Sigmoid colon (tissue), 7 donors: Measurements from ENCODE around the gene FRMD1. TPM values are rescaled to one million over a fixed set of nuclear protein-coding genes. Genes with fewer than 3 reads are reported as not detected.
"Not testable (repeated sequence)": the region's sequence is repeated elsewhere in the genome, so short reads cannot be mapped to it uniquely, and the experiment has no call there.

Experiments used
- DNase-seq: peaks from one replicate; pipeline ENCODE4 v3.0.0-alpha.2; 2019
- H3K27ac ChIP-seq, 4 donors: fragments of 200-600 bp; sonication (generic); one replicate each; pipeline ENCODE4 v1.5.1; 2016 to 2019; ENCODE audit warnings: mild to moderate bottlenecking in 1 of 4
- H3K27me3 ChIP-seq, 3 donors: fragments of 200-600 bp; sonication (generic); one replicate each; pipeline ENCODE4 v1.5.1; 2019; ENCODE audit warnings: mild to moderate bottlenecking in 1 of 3
- H3K36me3 ChIP-seq, 4 donors: fragments of 200-600 bp; sonication (generic); one replicate each; pipeline ENCODE4 v1.5.1; 2016 to 2019
- H3K4me1 ChIP-seq, 4 donors: fragments of 200-600 bp; sonication (generic); one replicate each; pipeline ENCODE4 v1.5.1; 2017 to 2019
- H3K4me3 ChIP-seq, 4 donors: fragments of 200-600 bp; sonication (generic); one replicate each; pipeline ENCODE4 v1.5.1; 2017 to 2019; ENCODE audit warnings: mild to moderate bottlenecking in 2 of 4, moderate library complexity in 1 of 4
- H3K9me3 ChIP-seq, 4 donors: fragments of 200-600 bp in 3 of 4; sonication (generic) in 3 of 4; one replicate each; pipeline versions ENCODE4 v1.5.1 to v1.6.1; 2013 to 2019
- EP300 ChIP-seq, 4 donors: sonication (generic); formaldehyde crosslinking; IDR thresholded peaks; one replicate each; pipeline ENCODE4 v1.6.1; 2017; ENCODE audit warnings: antibody characterized with exemption in 4 of 4
- POLR2A ChIP-seq, 2 donors: fragments of 450-650 bp; IDR thresholded peaks; one replicate each; pipeline ENCODE4 v1.6.1; 2016; ENCODE audit warnings: antibody characterized with exemption in 2 of 2, mild to moderate bottlenecking in 2 of 2, moderate library complexity in 2 of 2
- POLR2AphosphoS5 ChIP-seq, 4 donors: sonication (generic); formaldehyde crosslinking; IDR thresholded peaks; one replicate each; pipeline ENCODE4 v1.6.1; 2017; ENCODE audit warnings: antibody characterized with exemption in 4 of 4
- WGBS, 2 donors: extraction: QIAGEN DNeasy Blood & Tissue Kit; methylation state at CpG; one replicate each; pipeline ENCODE4 v1.1.7; 2013; 5-methylcytosine and 5-hydroxymethylcytosine counted together
- intact Hi-C: fragments of 100-400 bp; cut with DNase I; formaldehyde crosslinking; loops from one replicate; pipeline ENCODE4 v1.15.1; 2023
- polyA plus RNA-seq, 3 donors: library from polyadenylated mRNA; stranded (reverse); fragments of 200-250 nt; gene quantifications; one replicate each; pipeline ENCODE4 v1.2.3, GENCODE V29; 2013
- total RNA-seq, 4 donors: library from RNA; depleted of rRNA; stranded (reverse); fragments of >200 nt; gene quantifications; one replicate each; pipeline ENCODE4 v1.1.0, GENCODE V29; 2016
- TF ChIP-seq, protein P1 (sequence below), 4 experiments: fragments of 450-650 bp in 3 of 4; fragments of 200-600 bp in 1 of 4; IDR thresholded peaks; one replicate each; pipeline ENCODE4 v1.5.1; 2016 to 2019; ENCODE audit warnings: antibody characterized with exemption in 4 of 4, mild to moderate bottlenecking in 3 of 4, moderate library complexity in 2 of 4
- donor health status: healthy with polysubstance abuse.
- donor health status: Bipolar disorder and iron deficiency.
- donor health status: healthy.

FRMD1 gene
- total and polyA plus RNA-seq, 7 donors: 0.36 to 12.0 (median 4.2) TPM; not detected in 2

DNA sequence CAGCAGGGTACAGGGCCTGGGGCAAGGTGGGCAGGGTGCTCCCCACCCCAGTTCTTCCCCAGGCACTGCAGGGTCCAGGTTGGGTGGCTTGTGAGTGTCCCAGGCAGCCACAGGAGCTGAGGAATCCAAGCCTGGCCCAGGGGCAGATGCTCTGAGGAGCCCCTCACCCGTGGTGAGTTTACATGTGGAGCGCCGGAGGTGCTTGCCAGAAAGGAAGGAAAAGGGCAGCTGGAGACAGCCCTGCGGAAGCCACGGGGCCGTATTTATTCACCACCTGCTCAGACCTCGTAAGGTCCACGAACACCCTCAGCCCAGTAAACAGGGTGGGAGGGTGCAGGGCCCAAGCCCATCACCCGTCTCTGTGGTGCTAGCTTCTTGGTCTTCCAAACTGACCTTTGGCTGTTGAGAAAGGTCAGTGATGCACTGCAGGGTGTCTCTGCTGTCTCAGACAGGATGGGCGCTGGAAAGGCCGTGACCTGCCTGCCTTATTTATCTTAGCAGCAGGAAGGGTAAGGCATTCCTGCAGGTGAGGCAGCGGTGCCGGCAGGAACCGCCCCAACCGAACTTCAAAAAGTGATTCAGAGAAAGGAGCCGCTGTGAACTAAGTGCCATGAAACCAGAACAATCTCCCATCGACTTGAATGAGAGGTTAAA lies 4.0 kb upstream of the FRMD1 start:
- Histone ChIP-seq H3K27ac (no peak overlapping the region), H3K27me3 (no peaks in the 10 kb centered on the region), H3K4me1 (peaks cover 0 to 4% (median 3%) of the 10 kb centered on the region in 4 donors), H3K4me3 (no peak overlapping the region), H3K36me3 (no peaks in the 10 kb centered on the region), H3K9me3 (no peaks in the 10 kb centered on the region)
- 15 to 46% methylated on average over 17 of the region's 17 CpGs for WGBS, 2 donors
- no peak for DNase-seq
- intact Hi-C loops: no loop called here
- TF ChIP-seq, protein P1, sequence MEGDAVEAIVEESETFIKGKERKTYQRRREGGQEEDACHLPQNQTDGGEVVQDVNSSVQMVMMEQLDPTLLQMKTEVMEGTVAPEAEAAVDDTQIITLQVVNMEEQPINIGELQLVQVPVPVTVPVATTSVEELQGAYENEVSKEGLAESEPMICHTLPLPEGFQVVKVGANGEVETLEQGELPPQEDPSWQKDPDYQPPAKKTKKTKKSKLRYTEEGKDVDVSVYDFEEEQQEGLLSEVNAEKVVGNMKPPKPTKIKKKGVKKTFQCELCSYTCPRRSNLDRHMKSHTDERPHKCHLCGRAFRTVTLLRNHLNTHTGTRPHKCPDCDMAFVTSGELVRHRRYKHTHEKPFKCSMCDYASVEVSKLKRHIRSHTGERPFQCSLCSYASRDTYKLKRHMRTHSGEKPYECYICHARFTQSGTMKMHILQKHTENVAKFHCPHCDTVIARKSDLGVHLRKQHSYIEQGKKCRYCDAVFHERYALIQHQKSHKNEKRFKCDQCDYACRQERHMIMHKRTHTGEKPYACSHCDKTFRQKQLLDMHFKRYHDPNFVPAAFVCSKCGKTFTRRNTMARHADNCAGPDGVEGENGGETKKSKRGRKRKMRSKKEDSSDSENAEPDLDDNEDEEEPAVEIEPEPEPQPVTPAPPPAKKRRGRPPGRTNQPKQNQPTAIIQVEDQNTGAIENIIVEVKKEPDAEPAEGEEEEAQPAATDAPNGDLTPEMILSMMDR (IDR thresholded peaks at IDR 0.05): no peak
- TF ChIP-seq EP300 (IDR thresholded peaks at IDR 0.05) (no peak), POLR2A (IDR thresholded peaks at IDR 0.05) (no peak), POLR2AphosphoS5 (IDR thresholded peaks at IDR 0.05) (no peak)

DNA sequence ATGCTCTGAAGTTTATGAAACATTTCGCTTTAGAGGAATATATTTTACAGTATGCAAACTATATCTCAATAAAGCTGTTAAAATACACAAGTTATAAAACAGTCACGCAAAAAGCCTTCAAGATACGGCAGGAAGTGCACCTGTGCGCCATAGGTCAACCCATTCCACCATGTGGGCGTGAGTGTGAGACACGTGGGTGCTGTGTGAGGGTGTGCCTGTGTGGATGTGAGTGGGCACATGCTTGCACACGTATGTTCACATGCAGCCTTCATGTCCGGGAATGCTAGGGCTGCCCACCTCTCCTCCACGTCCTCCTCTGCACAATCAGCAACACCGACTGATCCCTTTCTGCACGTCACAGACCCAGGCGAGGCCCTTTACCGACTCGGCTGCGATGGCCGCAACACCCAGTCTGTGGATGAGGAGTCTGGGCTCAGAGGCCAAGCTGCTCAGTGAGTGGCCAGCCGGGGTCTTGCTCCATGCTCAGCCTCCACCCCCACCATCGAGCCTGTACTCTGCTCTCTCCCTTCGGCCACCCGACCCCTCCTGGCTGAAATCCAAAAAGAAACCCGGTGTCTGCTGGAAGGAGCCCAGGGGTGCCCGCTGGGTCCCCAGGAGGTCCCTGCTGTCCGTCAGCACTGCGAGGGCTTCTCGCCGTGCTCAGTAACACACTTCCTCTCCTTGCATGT lies 3.0 kb upstream of the FRMD1 start:
- Histone ChIP-seq H3K27ac (no peak overlapping the region), H3K9me3 (no peaks in the 10 kb centered on the region), H3K4me1 (no peaks in the 10 kb centered on the region), H3K4me3 (no peak overlapping the region), H3K27me3 (no peaks in the 10 kb centered on the region), H3K36me3 (no peaks in the 10 kb centered on the region)
- WGBS, 2 donors: 77 to 83% methylated on average over 26 of the region's 26 CpGs
- intact Hi-C loops: no loop called here
- DNase-seq: no peak
- TF ChIP-seq POLR2A (IDR thresholded peaks at IDR 0.05) (no peak), EP300 (IDR thresholded peaks at IDR 0.05) (no peak), POLR2AphosphoS5 (IDR thresholded peaks at IDR 0.05) (no peak)
- TF ChIP-seq, protein P1 (IDR thresholded peaks at IDR 0.05): no peak

DNA sequence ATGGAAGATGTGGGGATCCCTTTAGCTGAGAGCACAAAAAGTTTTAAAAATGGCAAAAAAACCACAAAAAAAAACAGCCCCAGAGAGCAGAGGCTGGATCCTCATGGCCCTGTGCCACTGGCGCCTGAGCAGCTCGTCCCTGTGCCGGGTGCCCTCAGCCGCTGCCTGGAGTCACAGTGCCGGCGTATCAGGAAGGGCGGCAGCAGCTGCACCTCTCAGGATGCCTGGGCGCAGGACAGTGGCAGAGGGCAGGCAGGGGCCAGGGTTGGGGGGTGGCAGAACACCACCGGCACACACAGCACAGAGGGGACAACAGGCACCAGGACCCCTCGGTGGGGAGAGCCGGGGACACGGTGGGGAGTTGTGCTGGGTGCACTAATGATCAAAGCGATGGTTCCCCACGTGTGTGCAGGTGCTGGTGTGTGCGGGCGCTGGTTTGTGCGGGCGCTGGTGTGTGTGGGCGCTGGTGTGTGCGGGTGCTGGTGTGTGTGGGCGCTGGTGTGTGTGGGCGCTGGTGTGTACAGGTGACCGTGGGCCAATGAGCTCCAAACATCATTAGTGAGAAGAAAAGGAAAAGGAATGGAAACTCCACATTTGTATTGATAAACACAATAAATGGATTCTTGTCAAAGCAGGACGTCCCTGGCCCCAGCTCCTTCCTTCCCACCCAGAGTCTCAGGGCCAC lies 1.5 kb upstream of the FRMD1 start:
- no peak for DNase-seq
- 86 to 87% methylated on average over 24 of the region's 24 CpGs for WGBS, 2 donors
- no peaks in the 10 kb centered on the region for H3K27me3 ChIP-seq
- no peak for TF ChIP-seq POLR2AphosphoS5 (IDR thresholded peaks at IDR 0.05)
- TF ChIP-seq, protein P1 (IDR thresholded peaks at IDR 0.05): no peak
- no peak for TF ChIP-seq POLR2A (IDR thresholded peaks at IDR 0.05)
- TF ChIP-seq EP300 (IDR thresholded peaks at IDR 0.05): no peak
- H3K9me3 ChIP-seq: no peaks in the 10 kb centered on the region
- H3K4me3 ChIP-seq: no peak overlapping the region
- no peaks in the 10 kb centered on the region for H3K4me1 ChIP-seq
- no peaks in the 10 kb centered on the region for H3K36me3 ChIP-seq
- intact Hi-C loops: no loop called here
- H3K27ac ChIP-seq: no peak overlapping the region

DNA sequence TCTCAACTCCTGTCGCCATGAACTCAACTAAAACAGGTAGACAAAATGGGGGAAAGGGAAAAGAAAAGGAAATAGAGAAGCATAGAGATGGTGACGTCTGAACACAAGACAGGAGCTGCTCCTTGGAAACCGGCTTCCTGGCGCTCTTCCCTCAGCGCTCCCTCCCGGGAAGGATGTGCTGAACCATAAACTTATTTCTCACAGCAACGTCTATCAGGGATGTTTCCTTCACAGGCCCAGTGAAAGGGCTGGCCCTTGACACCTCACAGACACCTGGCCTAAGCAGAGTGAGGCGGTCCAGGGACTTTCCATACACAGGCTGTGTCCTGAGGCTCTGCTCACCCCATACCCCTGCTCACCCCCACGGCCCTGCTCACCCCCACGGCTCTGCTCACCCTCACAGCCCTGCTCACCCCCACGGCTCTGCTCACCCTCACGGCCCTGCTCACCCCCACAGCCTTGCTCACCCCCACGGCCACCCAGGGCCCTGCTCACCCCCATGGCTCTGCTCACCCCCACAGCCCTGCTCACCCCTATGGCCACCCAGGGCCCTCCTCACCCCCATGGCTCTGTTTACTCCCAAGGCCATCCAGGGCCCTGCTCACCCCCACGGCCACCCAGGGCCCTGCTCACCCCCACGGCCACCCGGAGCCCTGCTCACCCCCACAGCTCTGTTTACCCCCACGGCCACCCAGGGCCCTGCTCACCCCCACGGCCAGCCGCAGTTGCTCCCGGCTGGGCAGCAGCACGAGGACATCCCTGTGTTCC lies 653 bp downstream of the FRMD1 start:
- Histone ChIP-seq H3K9me3 (no peaks in the 10 kb centered on the region), H3K4me3 (no peak overlapping the region), H3K27me3 (no peaks in the 10 kb centered on the region), H3K4me1 (no peaks in the 10 kb centered on the region), H3K36me3 (no peaks in the 10 kb centered on the region), H3K27ac (no peak overlapping the region)
- intact Hi-C loops: no loop called here
- 16 to 53% methylated on average over 21 of the region's 21 CpGs for WGBS, 2 donors
- no peak for DNase-seq
- TF ChIP-seq, protein P1 (IDR thresholded peaks at IDR 0.05): no peak
- TF ChIP-seq POLR2AphosphoS5 (IDR thresholded peaks at IDR 0.05): no peak
- TF ChIP-seq EP300 (IDR thresholded peaks at IDR 0.05): no peak
- TF ChIP-seq POLR2A (IDR thresholded peaks at IDR 0.05): no peak

GRCh38 chr6:168077401-168077800 lies 1.6 kb downstream of the FRMD1 start:
- H3K4me3 ChIP-seq, DNase-seq, H3K27me3 ChIP-seq, H3K9me3 ChIP-seq, H3K36me3 ChIP-seq, intact Hi-C loops, H3K4me1 ChIP-seq, H3K27ac ChIP-seq: not testable (repeated sequence)
- WGBS, 2 donors: 84 to 93% methylated on average over 7 of the region's 7 CpGs
